Sigmoid colon (tissue), 7 donors: ENCODE data around the gene GIMAP5. TPM values are rescaled to one million over a fixed set of nuclear protein-coding genes. Genes with fewer than 3 reads are reported as not detected.
A peak's percentile ranks its signal among the peaks of the same experiment; 100 is the strongest.

Experiments
- DNase-seq: peaks from one replicate; pipeline ENCODE4 v3.0.0-alpha.2; 2019
- H3K27ac ChIP-seq, 4 donors: fragments of 200-600 bp; sonication (generic); one replicate each; pipeline ENCODE4 v1.5.1; 2016 to 2019; ENCODE audit warnings: mild to moderate bottlenecking in 1 of 4
- H3K27me3 ChIP-seq, 3 donors: fragments of 200-600 bp; sonication (generic); one replicate each; pipeline ENCODE4 v1.5.1; 2019; ENCODE audit warnings: mild to moderate bottlenecking in 1 of 3
- H3K36me3 ChIP-seq, 4 donors: fragments of 200-600 bp; sonication (generic); one replicate each; pipeline ENCODE4 v1.5.1; 2016 to 2019
- H3K4me1 ChIP-seq, 4 donors: fragments of 200-600 bp; sonication (generic); one replicate each; pipeline ENCODE4 v1.5.1; 2017 to 2019
- H3K4me3 ChIP-seq, 4 donors: fragments of 200-600 bp; sonication (generic); one replicate each; pipeline ENCODE4 v1.5.1; 2017 to 2019; ENCODE audit warnings: mild to moderate bottlenecking in 2 of 4, moderate library complexity in 1 of 4
- H3K9me3 ChIP-seq, 4 donors: fragments of 200-600 bp in 3 of 4; sonication (generic) in 3 of 4; one replicate each; pipeline versions ENCODE4 v1.5.1 to v1.6.1; 2013 to 2019
- EP300 ChIP-seq, 4 donors: sonication (generic); formaldehyde crosslinking; IDR thresholded peaks; one replicate each; pipeline ENCODE4 v1.6.1; 2017; ENCODE audit warnings: antibody characterized with exemption in 4 of 4
- POLR2A ChIP-seq, 2 donors: fragments of 450-650 bp; IDR thresholded peaks; one replicate each; pipeline ENCODE4 v1.6.1; 2016; ENCODE audit warnings: antibody characterized with exemption in 2 of 2, mild to moderate bottlenecking in 2 of 2, moderate library complexity in 2 of 2
- POLR2AphosphoS5 ChIP-seq, 4 donors: sonication (generic); formaldehyde crosslinking; IDR thresholded peaks; one replicate each; pipeline ENCODE4 v1.6.1; 2017; ENCODE audit warnings: antibody characterized with exemption in 4 of 4
- WGBS, 2 donors: extraction: QIAGEN DNeasy Blood & Tissue Kit; methylation state at CpG; one replicate each; pipeline ENCODE4 v1.1.7; 2013; 5-methylcytosine and 5-hydroxymethylcytosine counted together
- intact Hi-C: fragments of 100-400 bp; cut with DNase I; formaldehyde crosslinking; loops from one replicate; pipeline ENCODE4 v1.15.1; 2023
- polyA plus RNA-seq, 3 donors: library from polyadenylated mRNA; stranded (reverse); fragments of 200-250 nt; gene quantifications; one replicate each; pipeline ENCODE4 v1.2.3, GENCODE V29; 2013
- total RNA-seq, 4 donors: library from RNA; depleted of rRNA; stranded (reverse); fragments of >200 nt; gene quantifications; one replicate each; pipeline ENCODE4 v1.1.0, GENCODE V29; 2016
- TF ChIP-seq, protein P1 (sequence below), 4 experiments: fragments of 450-650 bp in 3 of 4; fragments of 200-600 bp in 1 of 4; IDR thresholded peaks; one replicate each; pipeline ENCODE4 v1.5.1; 2016 to 2019; ENCODE audit warnings: antibody characterized with exemption in 4 of 4, mild to moderate bottlenecking in 3 of 4, moderate library complexity in 2 of 4
- donor health status: healthy with polysubstance abuse.
- donor health status: Bipolar disorder and iron deficiency.
- donor health status: healthy.

GIMAP5 gene
- total and polyA plus RNA-seq, 7 donors = 7.9 to 39.4 (median 17.7) TPM

- WGBS, 2 donors = 90 to 92% methylated on average over 5 of the region's 5 CpGs
- Histone ChIP-seq H3K36me3 (no peaks in the 10 kb centered on the region), H3K27ac (no peak overlapping the region), H3K9me3 (no peaks in the 10 kb centered on the region), H3K4me3 (no peak overlapping the region), H3K4me1 (no peaks in the 10 kb centered on the region), H3K27me3 (no peaks in the 10 kb centered on the region)
- intact Hi-C loops = no loop called here
- TF ChIP-seq, protein P1, sequence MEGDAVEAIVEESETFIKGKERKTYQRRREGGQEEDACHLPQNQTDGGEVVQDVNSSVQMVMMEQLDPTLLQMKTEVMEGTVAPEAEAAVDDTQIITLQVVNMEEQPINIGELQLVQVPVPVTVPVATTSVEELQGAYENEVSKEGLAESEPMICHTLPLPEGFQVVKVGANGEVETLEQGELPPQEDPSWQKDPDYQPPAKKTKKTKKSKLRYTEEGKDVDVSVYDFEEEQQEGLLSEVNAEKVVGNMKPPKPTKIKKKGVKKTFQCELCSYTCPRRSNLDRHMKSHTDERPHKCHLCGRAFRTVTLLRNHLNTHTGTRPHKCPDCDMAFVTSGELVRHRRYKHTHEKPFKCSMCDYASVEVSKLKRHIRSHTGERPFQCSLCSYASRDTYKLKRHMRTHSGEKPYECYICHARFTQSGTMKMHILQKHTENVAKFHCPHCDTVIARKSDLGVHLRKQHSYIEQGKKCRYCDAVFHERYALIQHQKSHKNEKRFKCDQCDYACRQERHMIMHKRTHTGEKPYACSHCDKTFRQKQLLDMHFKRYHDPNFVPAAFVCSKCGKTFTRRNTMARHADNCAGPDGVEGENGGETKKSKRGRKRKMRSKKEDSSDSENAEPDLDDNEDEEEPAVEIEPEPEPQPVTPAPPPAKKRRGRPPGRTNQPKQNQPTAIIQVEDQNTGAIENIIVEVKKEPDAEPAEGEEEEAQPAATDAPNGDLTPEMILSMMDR (IDR thresholded peaks at IDR 0.05) = no peak
- TF ChIP-seq POLR2AphosphoS5 (IDR thresholded peaks at IDR 0.05) = no peak
- no peak for TF ChIP-seq POLR2A (IDR thresholded peaks at IDR 0.05)
- TF ChIP-seq EP300 (IDR thresholded peaks at IDR 0.05) = no peak
- DNase-seq = no peak
These were observed 3.6 kb upstream of the GIMAP5 start for GRCh38 chr7:150733482-150734095.

DNA sequence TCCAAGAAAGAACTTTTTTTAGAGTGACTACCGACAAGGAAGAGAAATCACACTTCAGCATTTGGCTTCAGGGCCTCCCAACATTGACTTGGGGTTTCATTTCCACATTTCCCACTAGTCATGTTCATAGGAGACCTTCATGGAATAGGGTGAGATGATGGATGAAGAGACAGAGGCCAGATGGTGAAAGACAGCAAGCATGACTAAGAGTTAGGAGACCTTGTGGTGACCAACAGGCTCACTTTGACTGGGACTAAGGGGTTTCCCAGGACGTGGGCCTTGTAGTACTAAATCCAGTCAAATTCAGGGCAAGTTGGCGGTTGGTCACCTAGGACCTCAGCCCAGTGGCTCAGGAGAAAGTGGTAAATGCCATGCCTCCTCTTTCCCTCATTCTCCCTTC is 3.0 kb upstream of the GIMAP5 start:
- 79 to 88% methylated on average over 3 of the region's 3 CpGs for WGBS, 2 donors
- DNase-seq = no peak
- no peak overlapping the region for H3K4me3 ChIP-seq
- TF ChIP-seq, protein P1 (IDR thresholded peaks at IDR 0.05) = no peak
- no peak for TF ChIP-seq POLR2AphosphoS5 (IDR thresholded peaks at IDR 0.05)
- no peak for TF ChIP-seq POLR2A (IDR thresholded peaks at IDR 0.05)
- TF ChIP-seq EP300 (IDR thresholded peaks at IDR 0.05) = no peak
- no peaks in the 10 kb centered on the region for H3K27me3 ChIP-seq
- no peaks in the 10 kb centered on the region for H3K9me3 ChIP-seq
- no peaks in the 10 kb centered on the region for H3K36me3 ChIP-seq
- H3K4me1 ChIP-seq = no peaks in the 10 kb centered on the region
- intact Hi-C loops = no loop called here
- no peak overlapping the region for H3K27ac ChIP-seq

DNA sequence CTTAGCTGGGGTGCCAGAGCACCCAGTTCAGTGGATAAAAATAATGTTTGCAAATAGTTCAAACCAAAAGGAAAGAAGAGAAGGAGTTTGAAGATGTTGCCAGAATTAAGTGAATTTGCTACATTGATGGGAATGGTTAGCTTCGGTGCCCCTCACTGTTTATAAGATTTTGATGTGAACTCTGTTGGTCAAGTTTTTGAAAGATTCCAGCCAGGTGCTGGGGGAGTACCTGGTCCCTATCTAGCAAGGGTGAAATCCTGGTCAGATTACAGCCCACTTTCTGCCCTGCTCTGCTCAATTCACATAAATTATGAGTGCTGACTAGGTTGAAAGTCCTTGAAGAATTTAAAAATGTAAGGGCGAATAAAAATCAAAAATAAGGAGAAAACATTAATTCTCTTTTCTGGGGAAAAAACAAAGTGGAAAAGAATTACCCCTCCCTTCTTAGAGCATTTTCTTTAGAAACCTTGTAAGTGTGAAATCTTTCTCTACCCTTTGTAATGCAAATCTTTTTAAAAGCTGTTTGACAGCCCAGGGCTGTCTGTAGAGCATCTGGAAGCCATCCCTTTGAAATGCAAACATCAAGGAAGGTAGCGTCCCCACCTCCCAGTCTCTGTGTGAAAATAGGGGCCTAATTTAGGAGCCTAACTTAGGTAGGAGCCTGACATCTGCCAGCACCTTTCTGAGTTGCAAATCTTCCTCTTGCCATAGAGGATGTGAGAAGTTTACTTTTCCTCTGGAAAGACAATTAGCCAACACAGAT is 1.4 kb upstream of the GIMAP5 start:
- no peak overlapping the region for H3K4me3 ChIP-seq
- intact Hi-C loops = no loop called here
- no peaks in the 10 kb centered on the region for H3K9me3 ChIP-seq
- no peaks in the 10 kb centered on the region for H3K36me3 ChIP-seq
- H3K4me1 ChIP-seq = no peaks in the 10 kb centered on the region
- H3K27ac ChIP-seq = peak overlapping the region in 1 of 4 donors; percentile 72
- no peak for DNase-seq
- TF ChIP-seq POLR2A (IDR thresholded peaks at IDR 0.05) (no peak), EP300 (IDR thresholded peaks at IDR 0.05) (no peak), POLR2AphosphoS5 (IDR thresholded peaks at IDR 0.05) (no peak)
- TF ChIP-seq, protein P1 (IDR thresholded peaks at IDR 0.05) = no peak
- H3K27me3 ChIP-seq = no peaks in the 10 kb centered on the region
- WGBS, 2 donors = 79 to 82% methylated on average over 3 of the region's 3 CpGs

- Histone ChIP-seq H3K36me3 (no peaks in the 10 kb centered on the region), H3K4me1 (no peaks in the 10 kb centered on the region), H3K4me3 (peak overlapping the region in 3 of 4 donors; percentile 32 to 45 (median 40)), H3K27ac (peak overlapping the region; percentile 11 to 72 (median 46)), H3K9me3 (no peaks in the 10 kb centered on the region), H3K27me3 (no peaks in the 10 kb centered on the region)
- intact Hi-C loops = no loop called here
- WGBS, 2 donors = 64 to 82% methylated on average over 4 of the region's 4 CpGs
- TF ChIP-seq POLR2AphosphoS5 (IDR thresholded peaks at IDR 0.05) (no peak), POLR2A (IDR thresholded peaks at IDR 0.05) (no peak), EP300 (IDR thresholded peaks at IDR 0.05) (no peak)
- TF ChIP-seq, protein P1 (IDR thresholded peaks at IDR 0.05) = no peak
- no peak for DNase-seq
These were observed 354 bp upstream of the GIMAP5 start for GRCh38 chr7:150736864-150737263.
